IMR-90 (cell line): Measurements from ENCODE around the gene UBN2. TPM values are rescaled to one million over a fixed set of nuclear protein-coding genes. Genes with fewer than 3 reads are reported as not detected.

ENCODE experiments used
- ATAC-seq: fragments of 200-7000 bp; cut with Tn5 transposase; 2 replicates; pipeline ENCODE4 v1.9.1; 2020; ENCODE audit warnings: low read depth, mild to moderate bottlenecking, moderate library complexity
- BruUV-seq: library from RNA; stranded (reverse); fragments of 400-500 nt; replicated peaks from 2 replicates; lab custom pipeline; 2021; lab: Mats Ljungman, UMichigan
- CTCF ChIA-PET: fragments of 300-600 bp; formaldehyde crosslinking; extraction: SDS; loops from one replicate; lab custom pipeline; 2021; ENCODE audit warnings: antibody characterized with exemption; lab: Yijun Ruan, JAX
- POLR2A ChIA-PET: fragments of 300-600 bp; sonication (Branson Sonifier 250); formaldehyde crosslinking; loops from one replicate; lab custom pipeline; 2022; ENCODE audit warnings: antibody characterized with exemption; ENCODE audit not compliant: unreplicated experiment; lab: Charles Lee
- DNase-seq: peaks from one replicate; pipeline ENCODE4 v3.0.0; 2013
- H2AFZ ChIP-seq: replicated peaks from 2 replicates; pipeline ENCODE3; 2013; ENCODE audit warnings: low read length, mild to moderate bottlenecking; ENCODE audit not compliant: poor library complexity
- H2AK5ac ChIP-seq: 2 replicates; pipeline ENCODE4 v1.6.1; 2013; ENCODE audit warnings: low read depth, low read length, inconsistent platforms
- H2AK9ac ChIP-seq: replicated peaks from 2 replicates; pipeline ENCODE3; 2013; ENCODE audit warnings: mild to moderate bottlenecking, low read depth, low read length, moderate library complexity; ENCODE audit not compliant: poor library complexity
- H2BK120ac ChIP-seq: 2 replicates; pipeline ENCODE4 v1.6.1; 2013; ENCODE audit warnings: low read depth, low read length, inconsistent platforms
- H2BK15ac ChIP-seq: 3 replicates; pipeline ENCODE4 v1.6.1; 2013; ENCODE audit warnings: low read depth, low read length, inconsistent platforms
- H2BK20ac ChIP-seq: 2 replicates; pipeline ENCODE4 v1.6.1; 2013; ENCODE audit warnings: low read depth, mild to moderate bottlenecking, inconsistent platforms, low read length, moderate library complexity
- H2BK5ac ChIP-seq: 2 replicates; pipeline ENCODE4 v1.6.1; 2013; ENCODE audit warnings: mild to moderate bottlenecking, low read depth, low read length, inconsistent platforms; ENCODE audit not compliant: poor library complexity, severe bottlenecking
- H3K14ac ChIP-seq: replicated peaks from 2 replicates; pipeline ENCODE4 v1.6.1; 2013; ENCODE audit warnings: low read depth, low read length, inconsistent platforms
- H3K18ac ChIP-seq: 2 replicates; pipeline ENCODE4 v1.6.1; 2013; ENCODE audit warnings: low read depth, low read length, control low read depth
- H3K23ac ChIP-seq: 2 replicates; pipeline ENCODE4 v1.6.1; 2013; ENCODE audit warnings: low read depth, low read length, inconsistent platforms
- H3K27ac ChIP-seq: 2 replicates; pipeline ENCODE4 v1.5.1; 2013; ENCODE audit warnings: mild to moderate bottlenecking, control low read depth, low read length; ENCODE audit not compliant: insufficient read depth
- H3K27me3 ChIP-seq: 2 replicates; pipeline ENCODE4 v1.6.1; 2013; ENCODE audit warnings: low read length; ENCODE audit not compliant: control insufficient read depth, insufficient read depth
- H3K36me3 ChIP-seq: 2 replicates; pipeline ENCODE4 v1.6.1; 2013; ENCODE audit warnings: low read length, mixed read lengths; ENCODE audit not compliant: control insufficient read depth, insufficient read depth
- H3K4ac ChIP-seq: 2 replicates; pipeline ENCODE4 v1.6.1; 2013; ENCODE audit warnings: low read depth, low read length, inconsistent platforms
- H3K4me1 ChIP-seq: 2 replicates; pipeline ENCODE4 v1.6.1; 2013; ENCODE audit warnings: low read length, mixed read lengths; ENCODE audit not compliant: control insufficient read depth, insufficient read depth
- H3K4me2 ChIP-seq: 2 replicates; pipeline ENCODE4 v1.6.1; 2013; ENCODE audit warnings: low read depth, mild to moderate bottlenecking, control low read depth, low read length, moderate library complexity
- H3K4me3 ChIP-seq: 2 replicates; pipeline ENCODE4 v1.5.1; 2013; ENCODE audit warnings: low read depth, mild to moderate bottlenecking, control low read depth, low read length, moderate library complexity; ENCODE audit not compliant: insufficient read depth
- H3K56ac ChIP-seq: 2 replicates; pipeline ENCODE4 v1.6.1; 2013; ENCODE audit warnings: low read length, inconsistent platforms; ENCODE audit not compliant: insufficient read depth; ENCODE audit errors: extremely low read depth
- H3K79me1 ChIP-seq, 2 experiments: 2 replicates each; pipeline ENCODE4 v1.6.1; 2013; ENCODE audit warnings: low read length in 2 of 2, inconsistent platforms in 1 of 2, low read depth in 1 of 2
- H3K9ac ChIP-seq: 2 replicates; pipeline ENCODE4 v1.6.1; 2013; ENCODE audit warnings: low read depth, low read length, control low read depth
- H3K9me1 ChIP-seq: 2 replicates; pipeline ENCODE4 v1.6.1; 2013; ENCODE audit warnings: low read length, inconsistent platforms; ENCODE audit not compliant: insufficient read depth
- H3K9me3 ChIP-seq: 2 replicates; pipeline ENCODE4 v1.6.1; 2013; ENCODE audit warnings: low read length; ENCODE audit not compliant: control insufficient read depth, insufficient read depth
- H4K20me1 ChIP-seq: 2 replicates; pipeline ENCODE4 v1.6.1; 2013; ENCODE audit warnings: low read length, inconsistent platforms; ENCODE audit not compliant: insufficient read depth
- H4K5ac ChIP-seq: 2 replicates; pipeline ENCODE4 v1.6.1; 2013; ENCODE audit warnings: mild to moderate bottlenecking, low read depth, low read length, control low read depth
- H4K8ac ChIP-seq, 2 experiments: 2 replicates each; pipeline ENCODE4 v1.6.1; 2013; ENCODE audit warnings: low read depth in 2 of 2, low read length in 2 of 2, control low read depth in 1 of 2, inconsistent platforms in 1 of 2
- H4K91ac ChIP-seq: 2 replicates; pipeline ENCODE4 v1.6.1; 2013; ENCODE audit warnings: low read depth, low read length, inconsistent platforms; ENCODE audit not compliant: insufficient read depth
- BHLHE40 ChIP-seq: fragments of 150-350 bp; IDR thresholded peaks from 2 replicates; pipeline ENCODE4 v1.6.1; 2016; ENCODE audit warnings: mild to moderate bottlenecking, low read depth, low read length
- CEBPB ChIP-seq: IDR thresholded peaks from 2 replicates; pipeline ENCODE4 v1.6.1; 2012; ENCODE audit warnings: low read depth, low read length, improper control_type of control experiment
- CHD1 ChIP-seq: IDR thresholded peaks from 2 replicates; pipeline ENCODE4 v1.6.1; 2012; ENCODE audit warnings: low read depth, low read length, improper control_type of control experiment
- ELK1 ChIP-seq: fragments of 150-350 bp; IDR thresholded peaks from 2 replicates; pipeline ENCODE4 v1.6.1; 2016; ENCODE audit warnings: low read depth, mild to moderate bottlenecking, low read length, moderate library complexity, borderline replicate concordance
- FOS ChIP-seq: fragments of 150-350 bp; IDR thresholded peaks from 2 replicates; pipeline ENCODE4 v1.6.1; 2016; ENCODE audit warnings: low read depth, low read length
- MAFK ChIP-seq: IDR thresholded peaks from 2 replicates; pipeline ENCODE4 v1.6.1; 2012; ENCODE audit warnings: low read depth, low read length, improper control_type of control experiment
- MAZ ChIP-seq: IDR thresholded peaks from 2 replicates; pipeline ENCODE4 v1.6.1; 2012; ENCODE audit warnings: low read depth, mild to moderate bottlenecking, low read length, improper control_type of control experiment, moderate library complexity, borderline replicate concordance
- MXI1 ChIP-seq: IDR thresholded peaks from 2 replicates; pipeline ENCODE4 v1.6.1; 2012; ENCODE audit warnings: low read depth, mild to moderate bottlenecking, low read length, moderate library complexity, borderline replicate concordance
- NFE2L2 ChIP-seq: fragments of 150-350 bp; IDR thresholded peaks from 2 replicates; pipeline ENCODE4 v1.6.1; 2016; ENCODE audit warnings: low read depth, mild to moderate bottlenecking, low read length
- POLR2A ChIP-seq: IDR thresholded peaks from 2 replicates; pipeline ENCODE4 v1.6.1; 2012; ENCODE audit warnings: mild to moderate bottlenecking, low read depth, low read length
- RAD21 ChIP-seq: IDR thresholded peaks from 2 replicates; pipeline ENCODE4 v1.6.1; 2012; ENCODE audit warnings: low read length, improper control_type of control experiment
- RCOR1 ChIP-seq: IDR thresholded peaks from 2 replicates; pipeline ENCODE4 v1.6.1; 2012; ENCODE audit warnings: mild to moderate bottlenecking, low read length, improper control_type of control experiment; ENCODE audit not compliant: insufficient replicate concordance
- RFX5 ChIP-seq: IDR thresholded peaks from 2 replicates; pipeline ENCODE4 v1.8.0; 2012; ENCODE audit warnings: low read depth, mild to moderate bottlenecking, low read length, moderate library complexity
- SMC3 ChIP-seq: fragments of 150-350 bp; IDR thresholded peaks from 2 replicates; pipeline ENCODE4 v1.6.1; 2016; ENCODE audit warnings: low read depth, mild to moderate bottlenecking, antibody characterized with exemption, low read length, moderate library complexity
- USF2 ChIP-seq: fragments of 150-350 bp; IDR thresholded peaks from 2 replicates; pipeline ENCODE4 v1.6.1; 2017; ENCODE audit warnings: mild to moderate bottlenecking, antibody characterized with exemption, low read length, low read depth
- WGBS, 2 experiments: methylation state at CpG; one replicate each; pipeline versions ENCODE4 v1.1.5 to v1.1.7; 2013; ENCODE audit warnings: missing lambda C conversion rate in 2 of 2; ENCODE audit not compliant: insufficient read length in 1 of 2; ENCODE audit errors: extremely low coverage in 2 of 2; 5-methylcytosine and 5-hydroxymethylcytosine counted together
- dilution Hi-C: fragments of 300-500 bp; cut with HindIII; formaldehyde crosslinking; loops from one replicate; pipeline ENCODE4 v1.14.3; 2018; ENCODE audit warnings: low sequenced_read_pairs; ENCODE audit not compliant: unreplicated experiment
- in situ Hi-C: fragments of 300-500 bp; cut with MboI; formaldehyde crosslinking; loops from 3 replicates; pipeline ENCODE4 v1.14.3; 2019; ENCODE audit warnings: low sequenced_read_pairs, inconsistent platforms, mixed read lengths
- intact Hi-C: fragments of 100-400 bp; cut with micrococcal nuclease; formaldehyde crosslinking; loops from 2 replicates; pipeline ENCODE4 v1.10.0; 2022
- polyA plus RNA-seq, 3 experiments: library from polyadenylated mRNA; depleted of rRNA; stranded (reverse); fragments of >200 nt; gene quantifications; 2 replicates each; pipeline ENCODE4 v1.2.3, GENCODE V29; 2012; ENCODE audit warnings: low replicate concordance in 1 of 3
- total RNA-seq: library from RNA; depleted of rRNA; stranded (reverse); fragments of >200 nt; gene quantifications from 2 replicates; pipeline ENCODE4 v1.2.3, GENCODE V29; 2012
- TF ChIP-seq, protein P1 (sequence below): conservative IDR thresholded peaks from 2 replicates; pipeline ENCODE4 v1.5.1; 2012; ENCODE audit warnings: mild to moderate bottlenecking, low read depth, low read length, improper control_type of control experiment

The UBN2 gene
- total and polyA plus RNA-seq, 2 of the 4 experiments (the other 2 are of a cell fraction), result 1.6 to 2.3 TPM

DNA sequence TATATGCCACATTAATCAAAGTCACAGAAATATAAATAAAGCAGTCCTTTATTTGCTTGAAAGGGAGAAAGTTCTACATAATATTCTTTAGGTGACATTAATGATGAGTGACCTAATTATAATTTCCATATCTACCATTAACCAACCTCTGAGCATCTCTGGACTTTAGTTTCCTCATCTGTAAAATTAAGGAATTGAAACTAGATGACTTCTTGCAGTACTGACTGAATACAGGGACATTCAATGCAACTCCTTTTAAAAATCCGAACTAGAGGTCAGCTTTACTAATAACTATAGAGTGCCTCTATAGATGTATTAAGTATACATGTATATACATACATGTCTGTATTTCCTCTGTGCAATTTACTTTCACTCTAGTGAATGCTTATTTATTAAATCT lies 114.0 kb downstream of the UBN2 start:
- CTCF ChIA-PET, result no interaction called here
- POLR2A ChIA-PET, result no interaction called here
- no peak overlapping the region for H4K5ac ChIP-seq
- no peak overlapping the region for H4K8ac ChIP-seq
- no peak overlapping the region for H3K18ac ChIP-seq
- H2BK15ac ChIP-seq, result no peak overlapping the region
- no CpG with 5 or more reads among the region's 1 CpG for WGBS, 2 experiments
- no peak overlapping the region for H3K14ac ChIP-seq
- no peak overlapping the region for H3K56ac ChIP-seq
- no peak overlapping the region for H2BK120ac ChIP-seq
- peaks cover 2% of the 10 kb centered on the region; the same call in 1 of the 2 replicates for H3K36me3 ChIP-seq
- H2BK5ac ChIP-seq, result no peak overlapping the region
- no peak overlapping the region for H3K4ac ChIP-seq
- dilution Hi-C loops (no loop called here), intact Hi-C loops (no loop called here), in situ Hi-C loops (no loop called here)
- H2AK9ac ChIP-seq, result no peak overlapping the region
- H2AFZ ChIP-seq, result no peak overlapping the region
- DNase-seq (no peak), ATAC-seq (no peak)
- H3K9me1 ChIP-seq, result no peaks in the 10 kb centered on the region
- H3K9ac ChIP-seq, result no peak overlapping the region
- H2AK5ac ChIP-seq, result no peak overlapping the region
- H3K79me1 ChIP-seq, result peaks cover 7 to 19% of the 10 kb centered on the region in 2 experiments
- no peaks in the 10 kb centered on the region for H3K27me3 ChIP-seq
- H3K27ac ChIP-seq, result no peak overlapping the region
- H3K4me3 ChIP-seq, result no peak overlapping the region
- TF ChIP-seq FOS (no peak), RCOR1 (no peak), CHD1 (no peak), SMC3 (no peak), MAZ (no peak), MXI1 (no peak), ELK1 (no peak), POLR2A (no peak), RAD21 (no peak), BHLHE40 (no peak), USF2 (no peak), MAFK (no peak), NFE2L2 (no peak), CEBPB (no peak), RFX5 (no peak)
- TF ChIP-seq, protein P1, sequence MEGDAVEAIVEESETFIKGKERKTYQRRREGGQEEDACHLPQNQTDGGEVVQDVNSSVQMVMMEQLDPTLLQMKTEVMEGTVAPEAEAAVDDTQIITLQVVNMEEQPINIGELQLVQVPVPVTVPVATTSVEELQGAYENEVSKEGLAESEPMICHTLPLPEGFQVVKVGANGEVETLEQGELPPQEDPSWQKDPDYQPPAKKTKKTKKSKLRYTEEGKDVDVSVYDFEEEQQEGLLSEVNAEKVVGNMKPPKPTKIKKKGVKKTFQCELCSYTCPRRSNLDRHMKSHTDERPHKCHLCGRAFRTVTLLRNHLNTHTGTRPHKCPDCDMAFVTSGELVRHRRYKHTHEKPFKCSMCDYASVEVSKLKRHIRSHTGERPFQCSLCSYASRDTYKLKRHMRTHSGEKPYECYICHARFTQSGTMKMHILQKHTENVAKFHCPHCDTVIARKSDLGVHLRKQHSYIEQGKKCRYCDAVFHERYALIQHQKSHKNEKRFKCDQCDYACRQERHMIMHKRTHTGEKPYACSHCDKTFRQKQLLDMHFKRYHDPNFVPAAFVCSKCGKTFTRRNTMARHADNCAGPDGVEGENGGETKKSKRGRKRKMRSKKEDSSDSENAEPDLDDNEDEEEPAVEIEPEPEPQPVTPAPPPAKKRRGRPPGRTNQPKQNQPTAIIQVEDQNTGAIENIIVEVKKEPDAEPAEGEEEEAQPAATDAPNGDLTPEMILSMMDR, result no peak
- H4K20me1 ChIP-seq, result no peaks in the 10 kb centered on the region; the same call in 1 of the 2 replicates
- no peak overlapping the region for H4K91ac ChIP-seq
- no peaks in the 10 kb centered on the region; the same call in 1 of the 2 replicates for H3K4me1 ChIP-seq
- no peak overlapping the region for H3K4me2 ChIP-seq
- H2BK20ac ChIP-seq, result no peak overlapping the region
- no peak overlapping the region for H3K23ac ChIP-seq
- BruUV-seq, result no TSS peak
- H3K9me3 ChIP-seq, result no peaks in the 10 kb centered on the region
